Measurements from ENCODE around the gene THSD7B. TPM values are rescaled to one million over a fixed set of nuclear protein-coding genes. Genes with fewer than 3 reads are reported as not detected.
A peak's percentile ranks its signal among the peaks of the same experiment; 100 is the strongest.

THSD7B gene
- total RNA-seq, 1 donor from 2014 or later = 9.4 TPM

GRCh38 chr2:136798766-136799165 lies 33.4 kb downstream of the THSD7B start:
- no peak for DNase-seq (ENCODE audit: low spot score)
- ATAC-seq = no peak
- intact Hi-C loops (cut with DNase I) = no loop called here

- no peak for ATAC-seq
- no peak for DNase-seq (ENCODE audit: low spot score)
- intact Hi-C loops (cut with DNase I) = no loop called here
These were observed 36.3 kb downstream of the THSD7B start for GRCh38 chr2:136801661-136802060.

GRCh38 chr2:136809998-136810397 lies 44.7 kb downstream of the THSD7B start:
- ATAC-seq (peak; percentile 61), DNase-seq (ENCODE audit: low spot score) (no peak)
- intact Hi-C loops (cut with DNase I) = no loop called here

GRCh38 chr2:136818839-136819238 lies 53.5 kb downstream of the THSD7B start:
- DNase-seq (ENCODE audit: low spot score) = no peak
- no peak for ATAC-seq
- intact Hi-C loops (cut with DNase I) = no loop called here

- intact Hi-C loops (cut with DNase I) = no loop called here
- DNase-seq (ENCODE audit: low spot score) = no peak
- no peak for ATAC-seq
These were observed 57.9 kb downstream of the THSD7B start for GRCh38 chr2:136823291-136823690.

- DNase-seq (ENCODE audit: low spot score) (no peak), ATAC-seq (no peak)
- intact Hi-C loops (cut with DNase I) = no loop called here
These were observed 62.8 kb downstream of the THSD7B start for GRCh38 chr2:136828162-136828561.

- ATAC-seq = no peak
- intact Hi-C loops (cut with DNase I) = no loop called here
- DNase-seq (ENCODE audit: low spot score) = no peak
These were observed 63.4 kb downstream of the THSD7B start for GRCh38 chr2:136828774-136829173.

GRCh38 chr2:136844546-136844945 lies 79.2 kb downstream of the THSD7B start:
- peak; percentile 32 for ATAC-seq
- intact Hi-C loops (cut with DNase I) = no loop called here
- no peak for DNase-seq (ENCODE audit: low spot score)

- DNase-seq (ENCODE audit: low spot score) (no peak), ATAC-seq (no peak)
- intact Hi-C loops (cut with DNase I) = no loop called here
These were observed 93.3 kb downstream of the THSD7B start for GRCh38 chr2:136858656-136859055.

GRCh38 chr2:136860443-136860958 lies 95.2 kb downstream of the THSD7B start:
- intact Hi-C loops (cut with DNase I) = no loop called here
- ATAC-seq (no peak), DNase-seq (ENCODE audit: low spot score) (no peak)

- ATAC-seq (peak; percentile 96), DNase-seq (ENCODE audit: low spot score) (no peak)
- intact Hi-C loops (cut with DNase I) = no loop called here
These were observed 98.1 kb downstream of the THSD7B start for GRCh38 chr2:136863468-136863867.

GRCh38 chr2:136863874-136864273 lies 98.5 kb downstream of the THSD7B start:
- ATAC-seq = peak; percentile 71
- no peak for DNase-seq (ENCODE audit: low spot score)
- intact Hi-C loops (cut with DNase I) = no loop called here

GRCh38 chr2:136871424-136871823 lies 106.1 kb downstream of the THSD7B start:
- no peak for ATAC-seq
- intact Hi-C loops (cut with DNase I) = no loop called here
- no peak for DNase-seq (ENCODE audit: low spot score)

GRCh38 chr2:136874258-136874657 lies 108.9 kb downstream of the THSD7B start:
- DNase-seq (ENCODE audit: low spot score) = no peak
- intact Hi-C loops (cut with DNase I) = no loop called here
- no peak for ATAC-seq

- intact Hi-C loops (cut with DNase I) = no loop called here
- ATAC-seq (no peak), DNase-seq (ENCODE audit: low spot score) (no peak)
These were observed 125.8 kb downstream of the THSD7B start for GRCh38 chr2:136891100-136891499.

GRCh38 chr2:136894007-136894634 lies 128.8 kb downstream of the THSD7B start:
- intact Hi-C loops (cut with DNase I) = no loop called here

GRCh38 chr2:136901732-136902131 lies 136.4 kb downstream of the THSD7B start:
- no peak for ATAC-seq
- intact Hi-C loops (cut with DNase I) = no loop called here
- DNase-seq (ENCODE audit: low spot score) = no peak

More at GRCh38 chr2:136894007-136894634, 128.8 kb downstream of the THSD7B start:
- DNase-seq (ENCODE audit: low spot score) (no peak), ATAC-seq (no peak)

- intact Hi-C loops (cut with DNase I) = no loop called here
- DNase-seq (ENCODE audit: low spot score) (no peak), ATAC-seq (no peak)
These were observed 140.4 kb downstream of the THSD7B start for GRCh38 chr2:136905779-136906178.

GRCh38 chr2:136909777-136910176 lies 144.4 kb downstream of the THSD7B start:
- intact Hi-C loops (cut with DNase I) = no loop called here
- DNase-seq (ENCODE audit: low spot score) = no peak
- ATAC-seq = no peak

GRCh38 chr2:136916131-136916530 lies 150.8 kb downstream of the THSD7B start:
- no peak for DNase-seq (ENCODE audit: low spot score)
- intact Hi-C loops (cut with DNase I) = no loop called here
- ATAC-seq = no peak

GRCh38 chr2:136917411-136917881 lies 152.1 kb downstream of the THSD7B start:
- ATAC-seq (peak; percentile 56), DNase-seq (ENCODE audit: low spot score) (no peak)
- intact Hi-C loops (cut with DNase I) = no loop called here
